CD4-positive, alpha-beta T cell treated with Interferon alpha-2 for 1 hour (primary cell): Measurements from ENCODE around the gene INTU.

Experiments
- DNase-seq, 2 donors: peaks; one replicate each; pipeline ENCODE4 v3.0.0-alpha.2; 2020 to 2022

INTU gene

GRCh38 chr4:127759228-127759820, 126.6 kb downstream of the INTU start:
- no peak for DNase-seq

- no peak for DNase-seq
Observed at GRCh38 chr4:127759893-127760292, 127.1 kb downstream of the INTU start.

GRCh38 chr4:127771535-127772275, 138.9 kb downstream of the INTU start:
- DNase-seq, result no peak

- no peak for DNase-seq
Observed at GRCh38 chr4:127772769-127773671, 140.3 kb downstream of the INTU start.

GRCh38 chr4:127775843-127776242, 143.1 kb downstream of the INTU start:
- DNase-seq, result no peak
